Right renal pelvis (tissue), 4 donors: ENCODE measurements around the gene HYOU1. TPM values are rescaled to one million over a fixed set of nuclear protein-coding genes. Genes with fewer than 3 reads are reported as not detected.

Experiments
- polyA plus RNA-seq, 4 donors: library from polyadenylated mRNA; unstranded; fragments of 120-200 nt; gene quantifications; one replicate each; pipeline ENCODE4 v1.2.1, GENCODE V29; 2013; ENCODE audit not compliant: insufficient read length in 4 of 4

The HYOU1 gene
- polyA plus RNA-seq, 4 donors, result 111 to 133 (median 122) TPM

Other genes with a start within 250 kb of the HYOU1 start
- gene CXCR5, start 173.3 kb downstream of the HYOU1 start, polyA plus RNA-seq, result not detected
- gene BCL9L, start 131.3 kb downstream of the HYOU1 start, polyA plus RNA-seq, result 10 to 100 TPM; 32.9 to 37.0 (median 33.1) TPM
- 10 to 100 TPM in 2 of 4 donors, 1 to 10 TPM in 1, under 1 TPM in 1; 0.74 to 47.4 (median 26.7) TPM for gene UPK2, start 100.9 kb downstream of the HYOU1 start, polyA plus RNA-seq
- gene FOXR1, start 85.4 kb downstream of the HYOU1 start, polyA plus RNA-seq, result under 1 TPM in 1 of 4 donors, not detected in 3; 0.05 TPM
- 10 to 100 TPM; 15.0 to 23.9 (median 17.1) TPM for gene CENATAC, start 59.1 kb downstream of the HYOU1 start, polyA plus RNA-seq
- 1,000 to 10,000 TPM; 1,012 to 1,189 (median 1,098) TPM for gene RPS25, start 38.9 kb downstream of the HYOU1 start, polyA plus RNA-seq
- 100 to 1,000 TPM in 2 of 4 donors, 10 to 100 TPM in 2; 91.9 to 145 (median 117) TPM for gene TRAPPC4, start 38.4 kb downstream of the HYOU1 start, polyA plus RNA-seq
- 100 to 1,000 TPM in 2 of 4 donors, 10 to 100 TPM in 2; 82.6 to 110 (median 100) TPM for gene SLC37A4, start 26.3 kb downstream of the HYOU1 start, polyA plus RNA-seq
- 10 to 100 TPM; 51.9 to 59.5 (median 54.7) TPM for gene VPS11, start 10.6 kb upstream of the HYOU1 start, polyA plus RNA-seq
- 10 to 100 TPM; 25.9 to 28.6 (median 26.4) TPM for gene HMBS, start 27.7 kb upstream of the HYOU1 start, polyA plus RNA-seq
- 10 to 100 TPM; 56.3 to 70.4 (median 59.5) TPM for gene DPAGT1, start 44.6 kb upstream of the HYOU1 start, polyA plus RNA-seq
- 10 to 100 TPM; 10.6 to 14.0 (median 11.8) TPM for gene C2CD2L, start 50.1 kb upstream of the HYOU1 start, polyA plus RNA-seq
- gene HINFP, start 64.4 kb upstream of the HYOU1 start, polyA plus RNA-seq, result 10 to 100 TPM; 26.5 to 33.2 (median 30.0) TPM
- under 1 TPM; 0.71 to 0.81 (median 0.76) TPM for gene ABCG4, start 91.8 kb upstream of the HYOU1 start, polyA plus RNA-seq
- 10 to 100 TPM; 11.7 to 14.4 (median 12.2) TPM for gene NLRX1, start 111.5 kb upstream of the HYOU1 start, polyA plus RNA-seq
- gene NHERF4, start 128.3 kb upstream of the HYOU1 start, polyA plus RNA-seq, result 10 to 100 TPM; 12.7 to 19.1 (median 14.2) TPM
- gene CBL, start 149.1 kb upstream of the HYOU1 start, polyA plus RNA-seq, result 10 to 100 TPM; 19.9 to 22.8 (median 21.6) TPM